HCT116 (cell line): Measurements from ENCODE around the gene MAP7. TPM values are rescaled to one million over a fixed set of nuclear protein-coding genes. Genes with fewer than 3 reads are reported as not detected.

Source experiments
- ATAC-seq: fragments of 200-7000 bp; cut with Tn5 transposase; 2 replicates; pipeline ENCODE4 v1.9.1; 2020; ENCODE audit warnings: mild to moderate bottlenecking, moderate library complexity
- BruUV-seq: library from RNA; stranded (reverse); fragments of 400-500 nt; replicated peaks from 2 replicates; lab custom pipeline; 2021; lab: Mats Ljungman, UMichigan
- CTCF ChIA-PET: fragments of 300-600 bp; sonication (Branson Sonifier 250); formaldehyde crosslinking; loops from one replicate; lab custom pipeline; 2021; ENCODE audit warnings: antibody characterized with exemption; lab: Charles Lee
- POLR2A ChIA-PET: fragments of 300-600, 350-600 bp; sonication (Branson Sonifier 250); formaldehyde crosslinking; loops from one replicate; lab custom pipeline; 2021; ENCODE audit warnings: antibody characterized with exemption; lab: Charles Lee
- RAD21 ChIA-PET, 2 experiments: fragments of 300-600 bp; sonication (Branson Sonifier 250); formaldehyde crosslinking; loops; one replicate each; lab custom pipeline; 2023; ENCODE audit warnings: low total read pairs in 2 of 2; ENCODE audit not compliant: uncharacterized antibody in 2 of 2, unreplicated experiment in 2 of 2, low non-redundant PET in 1 of 2; lab: Charles Lee
- DNase-seq: peaks from one replicate; pipeline ENCODE4 v3.0.0-alpha.2; 2010; ENCODE audit warnings: low read depth, low spot score
- H2AFZ ChIP-seq: fragments of 200-600 bp; shearing (Covaris generic), sonication (generic); 2 replicates; pipeline ENCODE4 v1.6.1; 2017; ENCODE audit warnings: low read depth, mixed run types, mixed read lengths, antibody characterized with exemption, low read length; ENCODE audit not compliant: poor library complexity, severe bottlenecking
- H3K27ac ChIP-seq: 2 replicates; pipeline ENCODE4 v1.5.1; 2012; ENCODE audit warnings: low read depth, low read length
- H3K27me3 ChIP-seq: fragments of 200-600 bp; sonication (generic); 2 replicates; pipeline ENCODE4 v1.6.1; 2016; ENCODE audit warnings: mixed run types, low read length, mixed read lengths; ENCODE audit not compliant: insufficient read depth
- H3K36me3 ChIP-seq, 2 experiments: fragments of 200-500 bp in 1 of 2; fragments of 200-600 bp in 1 of 2; sonication (Bioruptor generic) in 1 of 2; sonication (generic) in 1 of 2; 2 replicates each; pipeline versions ENCODE4 v1.5.1 to v1.6.1; 2014 to 2016; ENCODE audit warnings: low read length in 2 of 2, inconsistent platforms in 1 of 2, mixed read lengths in 1 of 2, mixed run types in 1 of 2; ENCODE audit not compliant: insufficient read depth in 2 of 2, control insufficient read depth in 1 of 2
- H3K4me1 ChIP-seq, 2 experiments: fragments of 200-600 bp in 1 of 2; sonication (generic) in 1 of 2; 2 replicates each; pipeline versions ENCODE4 v1.5.1 to v1.6.1; 2012 to 2017; ENCODE audit warnings: low read length in 2 of 2, inconsistent platforms in 1 of 2, mild to moderate bottlenecking in 1 of 2, mixed read lengths in 1 of 2, mixed run types in 1 of 2, moderate library complexity in 1 of 2; ENCODE audit not compliant: insufficient read depth in 2 of 2, control insufficient read depth in 1 of 2
- H3K4me2 ChIP-seq: fragments of 200-600 bp; sonication (generic); 2 replicates; pipeline ENCODE4 v1.6.1; 2017; ENCODE audit warnings: mixed run types, low read length, mixed read lengths
- H3K4me3 ChIP-seq, 2 experiments: fragments of 200-600 bp in 1 of 2; sonication (generic) in 1 of 2; replicated peaks in 1 of 2; 2 replicates each; pipeline ENCODE4 v1.5.1; 2011 to 2016; ENCODE audit warnings: low read length in 2 of 2, control low read depth in 1 of 2, low read depth in 1 of 2, mild to moderate bottlenecking in 1 of 2, mixed read lengths in 1 of 2, mixed run types in 1 of 2
- H3K79me2 ChIP-seq: fragments of 200-600 bp; sonication (generic); 2 replicates; pipeline ENCODE4 v1.6.1; 2017; ENCODE audit warnings: mild to moderate bottlenecking, mixed run types, low read length, moderate library complexity, mixed read lengths; ENCODE audit not compliant: insufficient read depth
- H3K9ac ChIP-seq: fragments of 200-600 bp; sonication (generic); 2 replicates; pipeline ENCODE4 v1.6.1; 2016; ENCODE audit warnings: low read length, mixed read lengths
- H3K9me2 ChIP-seq: fragments of 200-600 bp; sonication (generic), shearing (Covaris generic); 2 replicates; pipeline ENCODE4 v1.6.1; 2017; ENCODE audit warnings: mixed run types, mild to moderate bottlenecking, moderate library complexity; ENCODE audit not compliant: insufficient read depth
- H3K9me3 ChIP-seq, 2 experiments: fragments of 200-500 bp in 1 of 2; fragments of 200-600 bp in 1 of 2; sonication (Bioruptor generic) in 1 of 2; sonication (generic) in 1 of 2; 2 replicates each; pipeline ENCODE4 v1.6.1; 2014 to 2017; ENCODE audit warnings: low read length in 2 of 2, mixed read lengths in 2 of 2, inconsistent platforms in 1 of 2, low read depth in 1 of 2, mild to moderate bottlenecking in 1 of 2, mixed run types in 1 of 2, moderate library complexity in 1 of 2; ENCODE audit not compliant: control insufficient read depth in 1 of 2, insufficient read depth in 1 of 2
- H4K20me1 ChIP-seq: fragments of 200-600 bp; sonication (generic), shearing (Covaris generic); 2 replicates; pipeline ENCODE4 v1.6.1; 2017; ENCODE audit warnings: mixed run types, mild to moderate bottlenecking, moderate library complexity; ENCODE audit not compliant: insufficient read depth
- CBX3 ChIP-seq: IDR thresholded peaks from 2 replicates; pipeline ENCODE4 v1.6.1; 2012; ENCODE audit warnings: low read depth
- CTCF ChIP-seq, 3 experiments: fragments of 200-600 bp in 1 of 3; sonication (generic) in 1 of 3; IDR thresholded peaks in 2 of 3; conservative IDR thresholded peaks in 1 of 3; 2 replicates each; pipeline ENCODE4 v1.5.1; 2012 to 2017; ENCODE audit warnings: low read depth in 2 of 3, low read length in 2 of 3, antibody characterized with exemption in 1 of 3, borderline replicate concordance in 1 of 3, control low read depth in 1 of 3, mild to moderate bottlenecking in 1 of 3, mixed read lengths in 1 of 3, mixed run types in 1 of 3, moderate library complexity in 1 of 3; ENCODE audit not compliant: insufficient read depth in 1 of 3
- EGR1 ChIP-seq: IDR thresholded peaks from 2 replicates; pipeline ENCODE4 v1.6.1; 2012; ENCODE audit warnings: low read depth
- ELF1 ChIP-seq: IDR thresholded peaks from 2 replicates; pipeline ENCODE4 v1.6.1; 2012; ENCODE audit warnings: low read depth, borderline replicate concordance
- FOSL1 ChIP-seq: IDR thresholded peaks from 2 replicates; pipeline ENCODE4 v1.6.1; 2012; ENCODE audit warnings: low read depth
- JUND ChIP-seq: IDR thresholded peaks from 2 replicates; pipeline ENCODE4 v1.6.1; 2012
- MAX ChIP-seq: IDR thresholded peaks from 2 replicates; pipeline ENCODE4 v1.6.1; 2012
- POLR2A ChIP-seq: IDR thresholded peaks from 2 replicates; pipeline ENCODE4 v1.7.0; 2011; ENCODE audit warnings: borderline replicate concordance; ENCODE audit not compliant: insufficient read depth, insufficient read length; ENCODE audit errors: extremely low read depth
- POLR2AphosphoS5 ChIP-seq: IDR thresholded peaks from 2 replicates; pipeline ENCODE4 v1.6.1; 2011; ENCODE audit warnings: mild to moderate bottlenecking, low read depth, low read length, moderate library complexity
- RAD21 ChIP-seq: IDR thresholded peaks from 2 replicates; pipeline ENCODE4 v1.6.1; 2012; ENCODE audit warnings: low read depth, mild to moderate bottlenecking
- REST ChIP-seq: IDR thresholded peaks from 2 replicates; pipeline ENCODE4 v1.6.1; 2012; ENCODE audit warnings: low read depth
- SIN3A ChIP-seq: IDR thresholded peaks from 2 replicates; pipeline ENCODE4 v1.6.1; 2012; ENCODE audit warnings: low read depth
- SP1 ChIP-seq: IDR thresholded peaks from 2 replicates; pipeline ENCODE4 v1.6.1; 2012; ENCODE audit warnings: low read depth
- TCF7L2 ChIP-seq: IDR thresholded peaks from 2 replicates; pipeline ENCODE4 v1.7.0; 2011; ENCODE audit warnings: borderline replicate concordance, inconsistent platforms; ENCODE audit not compliant: insufficient read depth, insufficient read length; ENCODE audit errors: extremely low read depth
- YY1 ChIP-seq: IDR thresholded peaks from 2 replicates; pipeline ENCODE4 v1.6.1; 2011; ENCODE audit warnings: low read length, low read depth, moderate library complexity, mild to moderate bottlenecking; ENCODE audit not compliant: insufficient replicate concordance; ENCODE audit errors: extremely low read depth
- ZBTB33 ChIP-seq: IDR thresholded peaks from 2 replicates; pipeline ENCODE4 v1.6.1; 2011; ENCODE audit warnings: mild to moderate bottlenecking, low read length, moderate library complexity; ENCODE audit not compliant: insufficient replicate concordance; ENCODE audit errors: extremely low read depth
- ZNF274 ChIP-seq: fragments of 200-500 bp; sonication (Bioruptor generic); IDR thresholded peaks from 2 replicates; pipeline ENCODE4 v1.6.1; 2014; ENCODE audit warnings: mild to moderate bottlenecking, low read depth, low read length, inconsistent platforms
- intact Hi-C: fragments of 100-400 bp; cut with micrococcal nuclease; formaldehyde crosslinking; loops from 2 replicates; pipeline ENCODE4 v1.10.0; 2022
- total RNA-seq: library from RNA; stranded (reverse); gene quantifications from one replicate; pipeline ENCODE4 v1.2.1, GENCODE V29; 2021; ENCODE audit not compliant: unreplicated experiment

MAP7 gene
- total RNA-seq, 1 experiment from 2014 or later = 35.5 TPM

GRCh38 chr6:136323431-136324112 lies 226.7 kb downstream of the MAP7 start:
- ChIA-PET CTCF (no interaction called here), POLR2A (no interaction called here)
- no peak overlapping the region for H3K4me3 ChIP-seq
- no peaks in the 10 kb centered on the region for H3K9me2 ChIP-seq
- H3K4me2 ChIP-seq = no peak overlapping the region
- no peaks in the 10 kb centered on the region for H3K4me1 ChIP-seq
- no peaks in the 10 kb centered on the region for H3K27me3 ChIP-seq
- DNase-seq = no peak
- no peaks in the 10 kb centered on the region for H4K20me1 ChIP-seq
- intact Hi-C loops = no loop called here
- no peak overlapping the region for H2AFZ ChIP-seq
- H3K36me3 ChIP-seq = no peaks in the 10 kb centered on the region
- H3K9me3 ChIP-seq = no peaks in the 10 kb centered on the region
- H3K9ac ChIP-seq = no peak overlapping the region
- TF ChIP-seq FOSL1 = no peak
- TF ChIP-seq JUND = no peak
- no peak for TF ChIP-seq EGR1
- TF ChIP-seq TCF7L2 = no peak
- no peak for TF ChIP-seq REST
- no peak for TF ChIP-seq CBX3
- no peak for TF ChIP-seq MAX
- no peak for TF ChIP-seq ZNF274
- no peak for TF ChIP-seq CTCF (IDR thresholded peaks at IDR 0.05 in 2 of 3, conservative IDR thresholded peaks at IDR 0.05 in 1 of 3; ENCODE audit: borderline replicate concordance in 1 of 3, insufficient read depth in 1 of 3, low read depth in 2 of 3, low read length in 2 of 3)
- no peak for TF ChIP-seq POLR2AphosphoS5
- no peak for TF ChIP-seq YY1
- no peak for TF ChIP-seq POLR2A
- TF ChIP-seq ELF1 = no peak
- TF ChIP-seq SIN3A = no peak
- no peak for TF ChIP-seq RAD21
- TF ChIP-seq SP1 = no peak
- TF ChIP-seq ZBTB33 = no peak
- TF ChIP-seq, all 23 proteins: peak for 0
- no TSS peak for BruUV-seq
- no peaks in the 10 kb centered on the region for H3K79me2 ChIP-seq
- RAD21 ChIA-PET = no interaction called here
- no peak for ATAC-seq
- H3K27ac ChIP-seq = no peak overlapping the region
